Measurements from ENCODE around the gene SVIL. TPM values are rescaled to one million over a fixed set of nuclear protein-coding genes. Genes with fewer than 3 reads are reported as not detected.

The SVIL gene
- 12.9 and 67.6 TPM in 2 replicates for total RNA-seq

GRCh38 chr10:29634764-29635625, at the start of gene SVIL:
Gene SVIL, minus strand, starts transcription at chr10:29634971. Its CDS starts 79,913 bp downstream, at chr10:29555058.

Small RNAs within 50 kb of the gene (small RNA-seq; reads per million reads assigned to genes)
- gene MIR604 (ENCODE audit: low replicate concordance) (not detected), gene MIR938 (ENCODE audit: low replicate concordance) (not detected), gene RF00105 (ENCODE audit: low replicate concordance) (not detected)

Data from placental pericyte (primary cell).